Activated naive CD4-positive, alpha-beta T cell treated with anti-CD3 and anti-CD28 coated beads, Interleukin-2, amount 50 U/mL, for 24 hours (primary cell): ENCODE measurements around the gene UST.
"Not testable (repeated sequence)": the region's sequence is repeated elsewhere in the genome, so short reads cannot be mapped to it uniquely, and the experiment has no call there.

ENCODE experiments used
- H3K27ac Mint-ChIP-seq: one replicate; pipeline ENCODE4 v1.8.0; 2021; ENCODE audit warnings: mild to moderate bottlenecking, mixed read lengths
- H3K27me3 Mint-ChIP-seq: one replicate; pipeline ENCODE4 v1.8.0; 2021; ENCODE audit warnings: mixed read lengths
- H3K36me3 Mint-ChIP-seq: one replicate; pipeline ENCODE4 v1.8.0; 2021; ENCODE audit warnings: mixed read lengths
- H3K4me1 Mint-ChIP-seq: one replicate; pipeline ENCODE4 v1.8.0; 2021; ENCODE audit warnings: mixed read lengths
- H3K4me3 Mint-ChIP-seq: one replicate; pipeline ENCODE4 v1.8.0; 2021; ENCODE audit warnings: mild to moderate bottlenecking, mixed read lengths
- H3K9me3 Mint-ChIP-seq: one replicate; pipeline ENCODE4 v1.8.0; 2021; ENCODE audit warnings: mixed read lengths

Gene UST

GRCh38 chr6:149095842-149096241, 349.0 kb downstream of the UST start:
- peaks cover 22% of the 10 kb centered on the region for H3K9me3 Mint-ChIP-seq
- no peak overlapping the region for H3K4me3 Mint-ChIP-seq
- no peaks in the 10 kb centered on the region for H3K27me3 Mint-ChIP-seq
- peak overlapping the region; percentile 38 for H3K27ac Mint-ChIP-seq
- H3K4me1 Mint-ChIP-seq = peaks cover 54% of the 10 kb centered on the region
- H3K36me3 Mint-ChIP-seq = peaks cover 14% of the 10 kb centered on the region

DNA sequence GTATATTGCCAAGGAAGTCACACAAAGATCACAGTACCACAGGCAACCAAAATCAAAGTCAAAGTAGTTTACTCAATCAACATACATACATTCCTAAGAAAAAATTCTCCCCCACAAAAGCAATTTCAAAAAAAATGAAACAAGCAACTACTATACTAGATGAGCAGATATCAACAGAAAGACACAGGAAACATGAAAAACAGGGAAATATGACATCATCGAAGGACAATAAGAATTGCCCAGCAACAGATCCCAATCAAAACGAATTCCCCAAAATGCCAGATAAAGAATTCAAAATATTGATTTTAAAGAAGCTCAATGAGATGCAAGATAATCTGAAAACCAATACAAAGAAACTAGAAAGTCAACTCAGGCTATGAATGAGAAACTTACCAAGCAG, 351.0 kb downstream of the UST start:
- Mint-ChIP-seq H3K36me3 (peaks cover 18% of the 10 kb centered on the region), H3K27me3 (no peaks in the 10 kb centered on the region), H3K4me3 (no peak overlapping the region), H3K27ac (peak overlapping the region; percentile 60), H3K9me3 (peaks cover 31% of the 10 kb centered on the region), H3K4me1 (peaks cover 55% of the 10 kb centered on the region)

GRCh38 chr6:149098700-149099276, 352.0 kb downstream of the UST start:
- peaks cover 18% of the 10 kb centered on the region for H3K36me3 Mint-ChIP-seq

GRCh38 chr6:149102324-149102723, 355.5 kb downstream of the UST start:
- Mint-ChIP-seq H3K9me3 (peaks cover 31% of the 10 kb centered on the region), H3K36me3 (peaks cover 18% of the 10 kb centered on the region), H3K27ac (no peak overlapping the region), H3K27me3 (no peaks in the 10 kb centered on the region), H3K4me1 (peaks cover 20% of the 10 kb centered on the region), H3K4me3 (no peak overlapping the region)

More at GRCh38 chr6:149098700-149099276, 352.0 kb downstream of the UST start:
- H3K4me1 Mint-ChIP-seq = peaks cover 50% of the 10 kb centered on the region
- no peak overlapping the region for H3K4me3 Mint-ChIP-seq
- no peaks in the 10 kb centered on the region for H3K27me3 Mint-ChIP-seq
- no peak overlapping the region for H3K27ac Mint-ChIP-seq
- H3K9me3 Mint-ChIP-seq = peaks cover 31% of the 10 kb centered on the region

- Mint-ChIP-seq H3K4me1 (peaks cover 14% of the 10 kb centered on the region), H3K9me3 (peaks cover 15% of the 10 kb centered on the region)
- H3K27ac Mint-ChIP-seq, H3K36me3 Mint-ChIP-seq, H3K27me3 Mint-ChIP-seq, H3K4me3 Mint-ChIP-seq: not testable (repeated sequence)
Observed at GRCh38 chr6:149103950-149104349, 357.1 kb downstream of the UST start.

DNA sequence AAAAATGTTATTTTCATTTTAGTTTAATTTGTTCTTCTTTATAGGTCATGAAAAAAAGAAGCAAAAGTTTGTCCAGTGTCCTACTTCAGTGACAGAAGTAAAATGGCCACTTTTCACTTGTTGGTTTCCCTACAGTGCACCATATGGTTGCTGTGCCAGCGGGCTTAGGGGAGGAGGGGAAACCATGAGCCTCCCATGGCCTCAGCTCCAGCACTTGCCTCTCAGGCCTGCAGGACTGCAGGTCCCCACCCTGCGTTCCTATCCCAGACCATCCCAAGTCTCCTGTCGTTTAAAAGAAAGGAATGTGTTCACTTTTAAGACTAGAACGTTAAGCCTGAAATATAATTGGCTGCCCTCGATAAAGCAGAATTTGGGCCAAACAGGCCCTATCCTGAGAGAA, 360.7 kb downstream of the UST start:
- Mint-ChIP-seq H3K36me3 (no peaks in the 10 kb centered on the region), H3K27ac (no peak overlapping the region), H3K4me3 (no peak overlapping the region), H3K4me1 (peaks cover 24% of the 10 kb centered on the region), H3K27me3 (no peaks in the 10 kb centered on the region), H3K9me3 (no peaks in the 10 kb centered on the region)

DNA sequence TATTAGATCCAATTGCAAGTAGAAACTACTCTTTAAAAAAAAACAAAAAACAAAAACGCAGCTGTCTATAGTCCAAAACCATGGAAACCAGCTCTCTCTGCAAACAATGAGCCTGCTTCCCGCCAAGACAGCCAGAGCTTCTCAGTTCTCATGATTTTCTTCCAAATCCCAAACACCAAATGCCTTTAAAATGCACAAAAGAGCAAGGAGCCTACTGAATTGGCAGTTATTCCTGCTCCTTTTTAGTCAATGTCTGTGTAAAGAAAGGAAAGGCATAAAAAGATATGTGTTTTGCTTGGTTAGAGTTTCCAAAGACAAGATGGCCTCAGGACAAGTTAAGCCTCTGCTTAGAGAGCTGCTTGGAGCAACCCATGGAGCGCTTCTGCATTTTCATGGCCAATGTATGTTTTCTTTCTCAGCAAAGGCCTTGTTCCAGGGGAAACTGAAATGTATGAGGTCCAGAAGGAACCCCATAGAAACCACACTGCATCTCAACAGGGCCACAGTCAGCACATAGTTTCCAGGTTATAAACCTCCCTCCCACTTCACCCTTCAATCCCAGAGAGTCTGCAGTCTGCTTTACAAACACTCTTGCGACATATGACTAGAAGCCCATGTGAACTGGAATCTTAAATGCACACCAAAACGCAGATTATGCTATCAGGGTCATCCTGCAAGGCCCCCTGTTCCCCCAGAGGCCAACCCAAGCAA, 361.4 kb downstream of the UST start:
- no peaks in the 10 kb centered on the region for H3K36me3 Mint-ChIP-seq
- peaks cover 25% of the 10 kb centered on the region for H3K4me1 Mint-ChIP-seq
- no peaks in the 10 kb centered on the region for H3K27me3 Mint-ChIP-seq

DNA sequence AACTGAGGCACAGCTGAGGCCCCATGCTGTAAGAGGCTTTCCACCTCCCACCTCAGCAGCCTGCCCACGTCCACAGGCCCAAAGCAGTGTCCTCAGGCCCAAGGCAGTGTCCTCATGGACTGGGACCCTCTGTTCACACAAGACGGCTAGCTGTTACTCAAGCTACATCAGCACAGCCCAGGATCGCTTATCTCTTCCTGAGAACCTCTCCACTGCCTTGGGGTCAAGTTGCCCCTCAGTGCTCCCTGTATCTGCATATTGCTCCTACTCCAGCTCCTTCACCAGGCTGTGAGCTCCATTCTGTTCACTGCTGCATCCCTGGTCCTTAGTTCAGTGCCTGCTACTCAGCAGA, 361.9 kb downstream of the UST start:
- H3K27me3 Mint-ChIP-seq = no peaks in the 10 kb centered on the region
- H3K27ac Mint-ChIP-seq = no peak overlapping the region
- peaks cover 25% of the 10 kb centered on the region for H3K4me1 Mint-ChIP-seq
- no peak overlapping the region for H3K4me3 Mint-ChIP-seq
- no peaks in the 10 kb centered on the region for H3K9me3 Mint-ChIP-seq
- H3K36me3 Mint-ChIP-seq = no peaks in the 10 kb centered on the region

More for the DNA sequence above, 361.4 kb downstream of the UST start:
- no peak overlapping the region for H3K4me3 Mint-ChIP-seq
- H3K9me3 Mint-ChIP-seq = no peaks in the 10 kb centered on the region
- H3K27ac Mint-ChIP-seq = no peak overlapping the region

DNA sequence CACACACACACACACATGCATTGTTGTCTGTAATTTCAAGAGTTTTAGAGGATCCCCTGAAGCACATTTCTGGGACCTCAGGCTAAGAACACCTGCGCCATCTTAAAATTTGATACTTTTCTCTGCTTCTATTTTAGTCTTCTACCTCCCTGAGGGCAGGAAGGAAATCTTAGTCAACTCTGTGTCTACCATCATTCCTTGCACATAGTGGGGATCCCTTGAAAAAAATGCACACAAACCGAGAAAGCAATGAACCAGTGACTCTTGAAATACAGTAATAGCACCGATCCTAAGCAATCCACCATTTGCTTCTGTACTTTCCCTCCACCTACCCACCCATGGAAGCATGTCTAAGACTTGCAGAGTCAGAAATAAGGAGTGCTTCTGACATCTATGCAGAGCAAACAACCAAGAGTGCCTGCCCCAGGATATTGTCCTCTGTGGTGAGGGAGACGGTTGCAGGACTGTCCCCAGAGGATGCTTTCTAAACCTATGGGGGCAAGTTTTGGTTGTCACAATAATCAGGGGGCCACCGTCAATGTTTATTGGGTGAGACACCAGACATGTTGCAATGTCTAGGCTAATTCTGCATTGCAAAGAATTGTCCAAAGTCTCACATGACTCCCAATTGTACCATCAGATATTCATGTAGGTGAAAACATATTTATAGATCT, 362.7 kb downstream of the UST start:
- H3K4me3 Mint-ChIP-seq = no peak overlapping the region
- no peaks in the 10 kb centered on the region for H3K36me3 Mint-ChIP-seq
- H3K27ac Mint-ChIP-seq = no peak overlapping the region
- H3K27me3 Mint-ChIP-seq = no peaks in the 10 kb centered on the region
- H3K9me3 Mint-ChIP-seq = no peaks in the 10 kb centered on the region
- peaks cover 29% of the 10 kb centered on the region for H3K4me1 Mint-ChIP-seq

- no peak overlapping the region for H3K27ac Mint-ChIP-seq
- no peaks in the 10 kb centered on the region for H3K27me3 Mint-ChIP-seq
- no peaks in the 10 kb centered on the region for H3K36me3 Mint-ChIP-seq
- peaks cover 45% of the 10 kb centered on the region for H3K4me1 Mint-ChIP-seq
- H3K9me3 Mint-ChIP-seq = no peaks in the 10 kb centered on the region
- H3K4me3 Mint-ChIP-seq = no peak overlapping the region
Observed at GRCh38 chr6:149111556-149112115, 364.8 kb downstream of the UST start.

DNA sequence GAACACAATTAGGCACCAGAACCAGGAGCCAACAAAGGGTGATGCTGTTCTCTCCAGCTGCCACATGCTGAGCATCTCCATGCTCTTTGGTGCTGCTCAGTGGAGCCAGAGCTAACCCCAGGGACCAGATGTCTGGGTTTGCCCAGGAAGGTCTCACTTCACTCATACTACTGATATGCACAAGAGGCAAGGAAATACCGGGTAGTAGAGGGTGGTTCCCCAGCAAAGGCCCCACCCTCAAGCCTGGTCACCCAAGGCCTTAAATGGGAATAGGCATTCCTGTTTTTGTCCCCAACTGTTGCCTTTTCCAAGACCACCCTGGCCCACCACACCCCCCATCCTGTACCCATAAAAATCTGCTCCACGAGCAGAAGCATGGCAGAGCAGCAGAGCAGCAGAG, 366.1 kb downstream of the UST start:
- Mint-ChIP-seq H3K9me3 (no peaks in the 10 kb centered on the region), H3K4me1 (peaks cover 51% of the 10 kb centered on the region), H3K4me3 (no peak overlapping the region), H3K36me3 (no peaks in the 10 kb centered on the region), H3K27me3 (no peaks in the 10 kb centered on the region), H3K27ac (no peak overlapping the region)

DNA sequence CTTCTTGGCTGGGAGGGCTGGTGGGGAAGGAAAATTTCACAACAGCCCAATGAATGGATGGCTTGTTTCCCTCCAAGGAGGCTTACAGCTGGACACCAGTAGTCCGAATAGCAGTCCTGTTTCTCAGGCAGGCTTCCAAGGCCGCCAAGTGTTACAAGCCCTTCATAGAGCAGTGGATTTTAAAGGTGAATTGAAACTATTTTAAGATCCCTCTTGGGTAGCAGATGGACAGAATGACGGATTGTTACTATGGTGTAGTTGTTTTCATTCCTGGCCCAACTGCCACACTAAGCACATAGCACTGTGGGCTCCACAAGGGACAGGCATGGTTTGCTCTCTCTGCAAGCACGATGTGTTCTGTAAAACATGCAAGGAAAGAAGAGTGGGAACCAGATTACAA, 367.3 kb downstream of the UST start:
- Mint-ChIP-seq H3K9me3 (no peaks in the 10 kb centered on the region), H3K27ac (no peak overlapping the region), H3K27me3 (no peaks in the 10 kb centered on the region), H3K4me1 (peaks cover 57% of the 10 kb centered on the region), H3K4me3 (no peak overlapping the region), H3K36me3 (no peaks in the 10 kb centered on the region)

DNA sequence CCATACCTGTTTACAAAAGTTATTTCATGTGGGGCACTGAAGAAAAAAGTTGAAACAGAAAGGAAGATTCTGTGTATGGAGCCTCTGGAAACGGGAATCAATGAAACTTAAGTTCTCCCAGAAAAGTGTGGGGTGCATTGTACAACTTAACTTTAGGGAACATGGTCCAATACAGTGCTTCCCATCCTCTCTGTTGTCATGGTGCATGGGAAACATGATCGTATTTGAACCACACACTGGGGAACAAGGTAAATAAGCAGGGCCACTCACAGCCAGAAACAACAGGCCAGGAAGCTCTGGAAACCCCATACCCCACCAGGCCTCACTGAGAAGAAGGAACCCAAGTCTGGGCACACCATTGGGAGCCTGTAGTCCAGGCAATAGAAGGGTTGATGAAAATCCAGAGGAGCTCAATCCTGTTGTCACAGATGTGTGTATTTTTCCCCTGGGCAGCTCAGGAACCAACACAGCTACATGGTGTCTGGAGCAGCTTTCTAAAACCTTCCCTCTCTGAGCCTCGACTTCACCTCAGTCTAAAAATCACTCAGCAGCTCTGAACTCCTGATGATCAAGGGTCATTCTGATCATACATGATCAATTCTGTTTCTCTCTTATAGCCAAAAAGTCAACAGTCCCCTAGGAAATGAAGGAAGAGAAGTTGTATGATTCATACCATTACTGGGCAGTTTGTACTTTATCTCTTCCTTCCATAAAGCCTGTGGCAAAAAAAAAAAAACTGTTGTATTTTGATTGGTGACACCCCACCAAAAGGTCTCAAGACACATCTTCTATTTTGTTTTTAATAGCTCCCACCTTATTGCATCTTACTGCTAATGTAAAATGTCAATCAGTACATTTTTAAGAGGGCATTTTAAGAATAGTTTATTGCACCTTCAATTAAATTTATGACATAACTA, 372.2 kb downstream of the UST start:
- peaks cover 8% of the 10 kb centered on the region for H3K36me3 Mint-ChIP-seq
- no peak overlapping the region for H3K4me3 Mint-ChIP-seq
- H3K4me1 Mint-ChIP-seq = peaks cover 54% of the 10 kb centered on the region
- H3K27ac Mint-ChIP-seq = no peak overlapping the region
- H3K9me3 Mint-ChIP-seq = peaks cover 1% of the 10 kb centered on the region
- H3K27me3 Mint-ChIP-seq = no peaks in the 10 kb centered on the region

- Mint-ChIP-seq H3K9me3 (peaks cover 8% of the 10 kb centered on the region), H3K27me3 (no peaks in the 10 kb centered on the region), H3K4me1 (peaks cover 54% of the 10 kb centered on the region), H3K4me3 (no peak overlapping the region), H3K27ac (peak overlapping the region; percentile 53), H3K36me3 (peaks cover 13% of the 10 kb centered on the region)
Observed at GRCh38 chr6:149122850-149123821, 376.3 kb downstream of the UST start.
